Measurements from ENCODE around the gene MYLK4. TPM values are rescaled to one million over a fixed set of nuclear protein-coding genes. Genes with fewer than 3 reads are reported as not detected.

MYLK4 gene
- total and polyA plus RNA-seq, 9 donors, result 0.24 to 0.83 (median 0.50) TPM

DNA sequence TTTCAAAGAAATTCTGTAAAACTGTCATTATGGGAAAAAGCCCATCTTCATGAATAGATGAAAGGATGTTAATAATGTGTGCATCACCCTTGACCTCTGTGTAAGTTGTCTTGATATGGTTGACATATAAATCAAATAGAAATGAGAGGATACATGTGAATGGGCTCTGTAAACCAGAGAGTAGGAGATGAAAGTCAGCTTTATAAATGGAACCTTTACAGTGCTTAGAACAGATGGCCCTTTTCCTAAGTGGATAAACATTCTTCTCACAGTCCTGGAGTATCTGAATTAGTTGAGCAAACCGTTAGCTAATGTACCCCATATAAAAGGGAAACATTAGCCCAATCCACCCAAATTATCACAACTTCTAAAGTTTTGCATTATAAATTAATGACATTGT lies 57.5 kb downstream of the MYLK4 start:
- Histone ChIP-seq H3K9me3 (no peaks in the 10 kb centered on the region), H3K27me3 (no peaks in the 10 kb centered on the region), H3K4me3 (no peak overlapping the region), H3K4me1 (ENCODE audit: insufficient read depth) (no peaks in the 10 kb centered on the region), H3K27ac (no peak overlapping the region), H3K36me3 (no peaks in the 10 kb centered on the region)
- 18 to 53% (median 21%) methylated on average over 1 of the region's 1 CpG for WGBS, 3 donors
- TF ChIP-seq POLR2A (IDR thresholded peaks at IDR 0.05) (no peak), CTCF (IDR thresholded peaks at IDR 0.05) (no peak), EP300 (IDR thresholded peaks at IDR 0.05) (no peak)
- intact Hi-C loops (cut with DNase I), result no loop called here
- DNase-seq, result no peak

DNA sequence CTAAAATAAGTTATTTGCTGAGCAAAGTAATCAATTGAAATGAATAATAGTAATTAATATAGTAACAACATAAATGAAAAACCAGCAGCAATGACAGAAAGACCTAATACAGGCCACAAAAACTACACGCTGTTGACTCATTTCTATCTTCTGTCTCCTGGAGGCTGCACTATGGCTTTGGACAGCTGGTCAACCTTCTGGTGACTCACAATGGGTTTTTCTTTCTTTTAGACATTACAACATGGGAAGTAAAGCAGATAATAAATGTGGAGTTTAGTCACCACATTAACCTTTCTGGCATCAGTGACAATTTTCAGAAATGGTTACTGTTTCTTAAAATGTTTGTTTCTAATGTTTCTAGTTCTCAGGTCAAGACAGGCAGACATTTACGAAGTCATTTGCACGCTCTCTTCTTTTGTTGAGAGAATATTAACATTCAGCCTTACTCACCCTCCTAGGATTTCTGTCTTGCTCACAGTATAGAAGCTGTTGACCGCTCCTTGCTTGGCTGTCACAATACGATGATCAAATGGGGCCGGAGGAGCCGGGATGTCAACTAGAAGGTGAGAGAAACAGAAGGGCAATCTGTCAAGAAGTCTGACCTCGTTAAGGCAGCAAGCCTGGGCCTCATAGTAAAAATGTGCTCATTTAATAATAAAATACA lies 62.2 kb downstream of the MYLK4 start:
- H3K27me3 ChIP-seq, result no peaks in the 10 kb centered on the region
- H3K4me3 ChIP-seq, result no peak overlapping the region
- WGBS, 3 donors, result 86 to 88% (median 86%) methylated on average over 8 of the region's 8 CpGs
- no peaks in the 10 kb centered on the region for H3K4me1 ChIP-seq (ENCODE audit: insufficient read depth)
- TF ChIP-seq POLR2A (IDR thresholded peaks at IDR 0.05), result no peak
- TF ChIP-seq CTCF (IDR thresholded peaks at IDR 0.05), result no peak
- no peak for TF ChIP-seq EP300 (IDR thresholded peaks at IDR 0.05)
- no peaks in the 10 kb centered on the region for H3K36me3 ChIP-seq
- no peak overlapping the region for H3K27ac ChIP-seq
- intact Hi-C loops (cut with DNase I), result no loop called here
- no peaks in the 10 kb centered on the region for H3K9me3 ChIP-seq
- no peak for DNase-seq

GRCh38 chr6:2687456-2687855 lies 63.3 kb downstream of the MYLK4 start:
- H3K36me3 ChIP-seq, result no peaks in the 10 kb centered on the region
- DNase-seq, result no peak
- H3K4me1 ChIP-seq (ENCODE audit: insufficient read depth), result no peaks in the 10 kb centered on the region
- WGBS, 3 donors, result 80 to 91% (median 82%) methylated on average over 7 of the region's 7 CpGs
- H3K27ac ChIP-seq, result no peak overlapping the region
- TF ChIP-seq POLR2A (IDR thresholded peaks at IDR 0.05) (no peak), CTCF (IDR thresholded peaks at IDR 0.05) (no peak), EP300 (IDR thresholded peaks at IDR 0.05) (no peak)
- intact Hi-C loops (cut with DNase I), result no loop called here
- no peak overlapping the region for H3K4me3 ChIP-seq
- no peaks in the 10 kb centered on the region for H3K9me3 ChIP-seq
- H3K27me3 ChIP-seq, result no peaks in the 10 kb centered on the region

- Histone ChIP-seq H3K27ac (no peak overlapping the region), H3K9me3 (no peaks in the 10 kb centered on the region), H3K4me3 (no peak overlapping the region), H3K36me3 (no peaks in the 10 kb centered on the region), H3K4me1 (ENCODE audit: insufficient read depth) (no peaks in the 10 kb centered on the region), H3K27me3 (no peaks in the 10 kb centered on the region)
- DNase-seq, result no peak
- TF ChIP-seq POLR2A (IDR thresholded peaks at IDR 0.05), result no peak
- no peak for TF ChIP-seq EP300 (IDR thresholded peaks at IDR 0.05)
- TF ChIP-seq CTCF (IDR thresholded peaks at IDR 0.05), result no peak
- WGBS, 3 donors, result 78 to 86% (median 86%) methylated on average over 11 of the region's 11 CpGs
- intact Hi-C loops (cut with DNase I), result no loop called here
Measured at GRCh38 chr6:2686515-2686914, 64.2 kb downstream of the MYLK4 start.
